ENCODE results near the gene C22orf31.

- TF ChIP-seq CTCF (IDR thresholded peaks at IDR 0.05; ENCODE audit: insufficient read depth, low read length, poor library complexity, severe bottlenecking) = no peak
- TF ChIP-seq EZH2phosphoT487 (conservative IDR thresholded peaks at IDR 0.05; ENCODE audit: low read length) = no peak
These were observed 40.7 kb upstream of the C22orf31 start for GRCh38 chr22:29102300-29102699.

Data from SU-DHL-6 (cell line).